Testis (tissue), 2 donors: ENCODE measurements around the gene IMP4.

ENCODE experiments used
- CTCF ChIP-seq, 3 experiments: fragments of 450-650 bp in 2 of 3; fragments of 200-600 bp in 1 of 3; sonication (generic) in 1 of 3; IDR thresholded peaks; one replicate each; pipeline ENCODE4 v1.5.1; 2016 to 2019; ENCODE audit warnings: antibody characterized with exemption in 3 of 3, mild to moderate bottlenecking in 2 of 3, moderate library complexity in 1 of 3
- POLR2A ChIP-seq: fragments of 450-650 bp; IDR thresholded peaks from one replicate; pipeline ENCODE4 v1.6.1; 2017; ENCODE audit warnings: antibody characterized with exemption, mild to moderate bottlenecking, moderate library complexity

- TF ChIP-seq CTCF (IDR thresholded peaks at IDR 0.05) = no peak
- no peak for TF ChIP-seq POLR2A
These were observed 39.5 kb upstream of the IMP4 start for GRCh38 chr2:130303169-130303568.
